Mesenchymal stem cell (in vitro differentiated cells and primary cell): Measurements from ENCODE around the gene ZBTB7C.

Experiments used
- DNase-seq: peaks from one replicate; pipeline ENCODE4 v3.0.0-alpha.2; 2013
- H2AFZ ChIP-seq: one replicate; pipeline ENCODE4 v1.6.1; 2013; ENCODE audit warnings: low read depth, mild to moderate bottlenecking, control low read depth, inconsistent platforms, low read length, moderate library complexity
- H2AK5ac ChIP-seq: 2 replicates; pipeline ENCODE4 v1.6.1; 2013; ENCODE audit warnings: low read length, moderate library complexity, mild to moderate bottlenecking, inconsistent platforms; ENCODE audit not compliant: severe bottlenecking
- H2BK120ac ChIP-seq: one replicate; pipeline ENCODE4 v1.6.1; 2013; ENCODE audit warnings: low read depth, mild to moderate bottlenecking, inconsistent platforms, low read length, moderate library complexity
- H2BK12ac ChIP-seq, 2 experiments: one replicate each; pipeline ENCODE4 v1.6.1; 2013; ENCODE audit warnings: inconsistent platforms in 2 of 2, low read length in 2 of 2, mild to moderate bottlenecking in 2 of 2, moderate library complexity in 2 of 2, control low read depth in 1 of 2
- H2BK15ac ChIP-seq: one replicate; pipeline ENCODE4 v1.6.1; 2013; ENCODE audit warnings: mild to moderate bottlenecking, low read depth, inconsistent platforms; ENCODE audit not compliant: poor library complexity, severe bottlenecking
- H2BK5ac ChIP-seq: 2 replicates; pipeline ENCODE4 v1.6.1; 2013; ENCODE audit warnings: low read depth, mild to moderate bottlenecking, low read length, control low read depth, inconsistent platforms; ENCODE audit not compliant: poor library complexity, severe bottlenecking
- H3K14ac ChIP-seq, 2 experiments: one replicate each; pipeline ENCODE4 v1.6.1; 2013; ENCODE audit warnings: inconsistent platforms in 2 of 2, low read length in 2 of 2, control low read depth in 1 of 2, mild to moderate bottlenecking in 1 of 2, moderate library complexity in 1 of 2
- H3K18ac ChIP-seq, 2 experiments: one replicate each; pipeline ENCODE4 v1.6.1; 2013; ENCODE audit warnings: inconsistent platforms in 2 of 2, low read length in 2 of 2, control low read depth in 1 of 2, low read depth in 1 of 2, mild to moderate bottlenecking in 1 of 2
- H3K23ac ChIP-seq, 2 experiments: one replicate each; pipeline ENCODE4 v1.6.1; 2013; ENCODE audit warnings: inconsistent platforms in 2 of 2, low read length in 2 of 2, mild to moderate bottlenecking in 2 of 2, moderate library complexity in 2 of 2, control low read depth in 1 of 2
- H3K27ac ChIP-seq: 2 replicates; pipeline ENCODE4 v1.5.1; 2013; ENCODE audit warnings: mild to moderate bottlenecking, moderate library complexity, low read length, control low read depth, inconsistent platforms; ENCODE audit not compliant: poor library complexity, severe bottlenecking
- H3K27me3 ChIP-seq, 2 experiments: 2 replicates each; pipeline versions ENCODE4 v1.6.1 to v1.7.0; 2013; ENCODE audit warnings: low read length in 2 of 2, mild to moderate bottlenecking in 2 of 2, moderate library complexity in 2 of 2, control low read depth in 1 of 2, inconsistent platforms in 1 of 2; ENCODE audit not compliant: control insufficient read depth in 1 of 2, insufficient read depth in 1 of 2
- H3K36me3 ChIP-seq, 2 experiments: 2 replicates each; pipeline versions ENCODE4 v1.6.1 to v1.7.0; 2013; ENCODE audit warnings: low read length in 2 of 2, control low read depth in 1 of 2, inconsistent platforms in 1 of 2, low read depth in 1 of 2, mild to moderate bottlenecking in 1 of 2; ENCODE audit not compliant: insufficient read depth in 2 of 2, control insufficient read depth in 1 of 2
- H3K4ac ChIP-seq, 2 experiments: one replicate each; pipeline ENCODE4 v1.6.1; 2013; ENCODE audit warnings: inconsistent platforms in 2 of 2, low read length in 2 of 2, mild to moderate bottlenecking in 2 of 2, moderate library complexity in 2 of 2, control low read depth in 1 of 2, low read depth in 1 of 2
- H3K4me1 ChIP-seq: 2 replicates; pipeline ENCODE4 v1.6.1; 2013; ENCODE audit warnings: low read depth, low read length, control low read depth; ENCODE audit not compliant: control insufficient read depth, insufficient read depth
- H3K4me2 ChIP-seq: 2 replicates; pipeline ENCODE4 v1.6.1; 2013; ENCODE audit warnings: low read length, mild to moderate bottlenecking, inconsistent platforms; ENCODE audit not compliant: poor library complexity, severe bottlenecking
- H3K4me3 ChIP-seq, 2 experiments: 2 replicates each; pipeline versions ENCODE4 v1.5.1 to v1.7.0; 2013; ENCODE audit warnings: low read length in 2 of 2, mild to moderate bottlenecking in 2 of 2, control low read depth in 1 of 2, low read depth in 1 of 2; ENCODE audit not compliant: insufficient read depth in 1 of 2
- H3K79me1 ChIP-seq: replicated peaks from 2 replicates; pipeline ENCODE4 v1.6.1; 2013; ENCODE audit warnings: mild to moderate bottlenecking, control low read depth, low read length, inconsistent platforms; ENCODE audit not compliant: poor library complexity, severe bottlenecking
- H3K9ac ChIP-seq: 2 replicates; pipeline ENCODE4 v1.7.0; 2013; ENCODE audit warnings: mild to moderate bottlenecking, low read length, moderate library complexity
- H3K9me3 ChIP-seq: 2 replicates; pipeline ENCODE4 v1.7.0; 2013; ENCODE audit warnings: mild to moderate bottlenecking, low read length; ENCODE audit not compliant: control insufficient read depth
- H4K8ac ChIP-seq: one replicate; pipeline ENCODE4 v1.6.1; 2013; ENCODE audit warnings: inconsistent platforms, mild to moderate bottlenecking, low read length, moderate library complexity
- H4K91ac ChIP-seq: one replicate; pipeline ENCODE4 v1.6.1; 2013; ENCODE audit warnings: mild to moderate bottlenecking, low read length, inconsistent platforms
- WGBS: methylation state at CpG from one replicate; pipeline ENCODE4 v1.1.7; 2013; ENCODE audit warnings: mixed read lengths; 5-methylcytosine and 5-hydroxymethylcytosine counted together

Gene ZBTB7C

DNA sequence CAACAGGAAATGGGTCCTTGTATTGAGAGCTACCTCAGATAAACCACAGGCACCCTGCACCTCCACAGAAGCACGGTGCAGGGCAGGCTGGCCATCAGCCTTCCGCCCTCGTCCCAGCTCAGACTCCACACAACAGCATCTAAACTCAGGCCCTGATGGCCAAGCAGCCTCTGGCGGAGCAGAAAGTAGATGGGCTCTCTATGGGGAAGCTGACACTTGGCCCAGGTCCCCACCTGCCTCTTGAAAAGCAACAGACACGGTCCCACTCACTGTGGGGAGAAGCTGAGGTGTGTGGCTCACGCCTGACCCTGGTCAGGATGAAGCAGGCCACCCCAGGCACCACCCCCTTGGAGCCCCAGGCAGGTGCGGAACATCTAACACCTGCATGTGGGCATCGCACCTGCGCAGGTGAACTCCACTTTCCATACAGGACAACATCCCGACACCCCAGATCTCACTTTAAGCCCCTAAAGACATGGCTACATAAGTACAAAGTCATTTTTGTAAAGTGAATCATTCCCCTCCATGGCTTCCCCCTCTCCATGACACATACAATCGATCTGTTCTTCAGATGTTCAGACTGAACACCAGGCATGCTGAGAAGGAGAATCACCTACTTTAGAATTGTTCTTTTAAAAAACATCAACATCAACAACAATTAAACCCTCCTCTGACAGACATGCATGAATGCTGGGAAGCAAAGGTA lies 208.4 kb downstream of the ZBTB7C start:
- Histone ChIP-seq H3K79me1 (no peaks in the 10 kb centered on the region), H3K27ac (no peak overlapping the region), H3K4me1 (no peaks in the 10 kb centered on the region), H3K4me2 (no peak overlapping the region), H3K18ac (no peak overlapping the region), H3K9ac (no peak overlapping the region), H3K14ac (no peak overlapping the region), H4K91ac (no peak overlapping the region), H2BK5ac (no peak overlapping the region), H3K4me3 (no peak overlapping the region), H2AK5ac (no peak overlapping the region), H2AFZ (no peak overlapping the region), H2BK12ac (no peak overlapping the region), H2BK15ac (no peak overlapping the region), H3K36me3 (no peaks in the 10 kb centered on the region), H4K8ac (no peak overlapping the region), H3K4ac (no peak overlapping the region), H3K9me3 (no peaks in the 10 kb centered on the region), H2BK120ac (no peak overlapping the region), H3K27me3 (peaks cover 6 to 40% of the 10 kb centered on the region in 2 experiments), H3K23ac (no peak overlapping the region)
- no peak for DNase-seq
- WGBS, result 71% methylated on average over 11 of the region's 11 CpGs

DNA sequence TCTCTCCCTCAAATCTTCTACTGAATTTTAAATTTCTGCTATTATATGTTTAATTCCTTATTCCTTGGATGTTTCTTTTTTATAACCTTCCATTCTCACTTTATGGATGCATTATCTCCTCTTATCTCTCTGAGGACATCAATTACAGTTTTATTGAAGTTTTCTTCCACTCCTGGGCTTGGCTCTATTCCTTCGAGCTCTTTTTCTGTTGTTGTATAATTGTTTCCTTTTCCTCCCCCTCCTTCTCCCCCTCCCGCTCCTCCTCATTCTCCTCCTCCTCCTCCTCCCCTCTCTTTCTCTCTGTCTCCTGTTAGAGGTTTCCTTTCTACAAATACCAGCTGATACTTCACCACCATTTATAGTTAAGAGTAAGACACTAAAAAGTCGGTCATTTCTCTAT lies 209.8 kb downstream of the ZBTB7C start:
- no peak overlapping the region for H2BK5ac ChIP-seq
- no peak overlapping the region for H2BK120ac ChIP-seq
- H3K9ac ChIP-seq, result no peak overlapping the region
- DNase-seq, result no peak
- no peak overlapping the region for H2BK12ac ChIP-seq
- H2BK15ac ChIP-seq, result no peak overlapping the region
- no peaks in the 10 kb centered on the region for H3K4me1 ChIP-seq
- H3K23ac ChIP-seq, result no peak overlapping the region
- H3K4me2 ChIP-seq, result no peak overlapping the region
- no peak overlapping the region for H3K14ac ChIP-seq
- H2AK5ac ChIP-seq, result no peak overlapping the region
- no peaks in the 10 kb centered on the region for H3K36me3 ChIP-seq
- no peak overlapping the region for H3K27ac ChIP-seq
- no peak overlapping the region for H3K18ac ChIP-seq
- no peak overlapping the region for H4K91ac ChIP-seq
- H2AFZ ChIP-seq, result no peak overlapping the region
- peaks cover 0 to 40% of the 10 kb centered on the region in 2 experiments for H3K27me3 ChIP-seq
- H3K4ac ChIP-seq, result no peak overlapping the region
- no peaks in the 10 kb centered on the region for H3K79me1 ChIP-seq
- H3K9me3 ChIP-seq, result no peaks in the 10 kb centered on the region
- WGBS, result 40% methylated on average over 2 of the region's 3 CpGs
- H4K8ac ChIP-seq, result no peak overlapping the region
- no peak overlapping the region for H3K4me3 ChIP-seq

DNA sequence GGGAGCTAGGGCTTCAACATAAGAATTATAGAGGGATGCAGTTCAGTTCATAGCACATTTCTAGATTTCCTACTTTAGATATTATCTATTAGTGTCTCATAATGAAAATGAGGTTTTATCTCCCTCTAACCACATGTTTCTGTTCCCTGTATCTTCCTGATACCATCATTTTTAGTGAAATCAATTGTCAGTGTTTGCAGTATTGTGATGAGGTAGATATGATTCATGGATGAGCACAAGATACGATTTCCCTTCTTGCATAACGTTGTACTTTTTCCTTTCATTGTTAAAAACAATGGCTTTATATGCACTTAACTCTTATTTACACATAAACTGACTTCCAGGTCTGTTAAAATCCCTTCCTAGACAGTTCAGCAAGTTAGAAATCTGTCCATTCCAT lies 211.4 kb downstream of the ZBTB7C start:
- Histone ChIP-seq H3K27ac (no peak overlapping the region), H3K9ac (no peak overlapping the region), H3K4me2 (no peak overlapping the region), H3K18ac (no peak overlapping the region), H3K27me3 (peaks cover 0 to 36% of the 10 kb centered on the region in 2 experiments), H4K8ac (no peak overlapping the region), H3K14ac (no peak overlapping the region), H4K91ac (no peak overlapping the region), H2BK12ac (no peak overlapping the region), H3K4me3 (no peak overlapping the region), H2AFZ (no peak overlapping the region), H3K4me1 (no peaks in the 10 kb centered on the region), H3K36me3 (no peaks in the 10 kb centered on the region), H2BK15ac (no peak overlapping the region), H3K79me1 (no peaks in the 10 kb centered on the region), H3K9me3 (no peaks in the 10 kb centered on the region), H2BK5ac (no peak overlapping the region), H3K23ac (no peak overlapping the region), H2BK120ac (no peak overlapping the region), H2AK5ac (no peak overlapping the region), H3K4ac (no peak overlapping the region)
- 76% methylated on average over 2 of the region's 2 CpGs for WGBS
- DNase-seq, result no peak

DNA sequence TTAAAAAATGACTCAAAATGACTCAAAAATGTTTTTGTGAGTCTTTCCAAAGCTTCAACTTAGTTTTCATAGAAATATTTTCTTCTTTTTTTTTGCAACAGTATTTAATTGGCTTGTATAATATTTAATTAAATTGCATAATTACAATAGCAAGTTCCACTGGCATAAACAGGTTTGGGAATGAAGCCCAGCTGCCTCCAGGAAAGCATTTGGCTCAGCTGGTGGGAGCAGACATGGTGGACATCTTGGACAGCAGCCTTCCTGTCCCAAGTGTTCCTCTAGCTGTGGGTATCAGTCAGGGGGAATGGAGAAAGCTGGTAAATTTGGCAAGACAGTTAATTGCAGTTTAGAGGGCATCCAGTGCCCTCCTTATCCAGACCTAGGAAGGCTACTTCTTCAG lies 213.4 kb downstream of the ZBTB7C start:
- Histone ChIP-seq H4K91ac (no peak overlapping the region), H3K9ac (no peak overlapping the region), H3K4ac (no peak overlapping the region), H3K27me3 (peaks cover 0 to 42% of the 10 kb centered on the region in 2 experiments), H2BK12ac (no peak overlapping the region), H3K18ac (no peak overlapping the region), H3K79me1 (no peaks in the 10 kb centered on the region), H3K9me3 (no peaks in the 10 kb centered on the region), H2BK120ac (no peak overlapping the region), H2BK5ac (no peak overlapping the region), H2BK15ac (no peak overlapping the region), H3K14ac (no peak overlapping the region), H3K23ac (no peak overlapping the region), H3K27ac (no peak overlapping the region), H3K4me2 (no peak overlapping the region), H3K36me3 (no peaks in the 10 kb centered on the region), H2AK5ac (no peak overlapping the region), H3K4me3 (no peak overlapping the region), H2AFZ (no peak overlapping the region), H4K8ac (no peak overlapping the region), H3K4me1 (no peaks in the 10 kb centered on the region)
- no peak for DNase-seq
